Stimulated activated CD8-positive, alpha-beta memory T cell treated with anti-CD3 and anti-CD28 coated beads, Interleukin-12 subunit alpha, Interleukin-12 subunit beta, amount 100 ng/mL, for 24 hours (primary cell): ENCODE measurements around the gene CTDNEP1.
"Not testable (repeated sequence)": the region's sequence is repeated elsewhere in the genome, so short reads cannot be mapped to it uniquely, and the experiment has no call there.

Source experiments
- DNase-seq: peaks from one replicate; pipeline ENCODE4 v3.0.0-alpha.2; 2020; ENCODE audit errors: extremely low read depth

Gene CTDNEP1

GRCh38 chr17:7248796-7249195, 2.7 kb downstream of the CTDNEP1 start:
- DNase-seq, result no peak

- DNase-seq, result no peak
These were observed 4.8 kb downstream of the CTDNEP1 start for GRCh38 chr17:7246779-7247178.

GRCh38 chr17:7243838-7244237, 7.7 kb downstream of the CTDNEP1 start:
- not testable (repeated sequence) for DNase-seq

- no peak for DNase-seq
These were observed 8.1 kb downstream of the CTDNEP1 start for GRCh38 chr17:7243453-7243729.

- peak; percentile 86 for DNase-seq
These were observed 8.6 kb downstream of the CTDNEP1 start for GRCh38 chr17:7242717-7243452.

GRCh38 chr17:7241783-7242716, 9.5 kb downstream of the CTDNEP1 start, which contains the start of gene GABARAP:
TSS of gene GABARAP (minus strand) at chr17:7242449. CDS start at chr17:7242330, 119 bp downstream.
- peak; percentile 76 for DNase-seq

GRCh38 chr17:7241090-7241733, 10.3 kb downstream of the CTDNEP1 start:
- no peak for DNase-seq

- DNase-seq, result no peak
These were observed 11.2 kb downstream of the CTDNEP1 start for GRCh38 chr17:7240375-7240774.

- peak; percentile 96 for DNase-seq
These were observed 12.2 kb downstream of the CTDNEP1 start, which contains the start of gene PHF23 for GRCh38 chr17:7239091-7240027. TSS of gene PHF23 (minus strand) at chr17:7239457. CDS start at chr17:7239279, 178 bp downstream.

- no peak for DNase-seq
These were observed 13.0 kb downstream of the CTDNEP1 start for GRCh38 chr17:7238420-7239090.

GRCh38 chr17:7237761-7238419, 13.6 kb downstream of the CTDNEP1 start:
- peak; percentile 80 for DNase-seq

- no peak for DNase-seq
These were observed 14.2 kb downstream of the CTDNEP1 start for GRCh38 chr17:7237266-7237760.

GRCh38 chr17:7236808-7237207, 14.7 kb downstream of the CTDNEP1 start:
- no peak for DNase-seq

GRCh38 chr17:7235693-7236665, 15.6 kb downstream of the CTDNEP1 start:
- DNase-seq, result no peak

- DNase-seq, result peak; percentile 85
These were observed 17.2 kb downstream of the CTDNEP1 start, which contains the start of gene DVL2 for GRCh38 chr17:7234083-7234951. TSS of gene DVL2 (minus strand) at chr17:7234517. CDS start at chr17:7234262, 255 bp downstream.

- DNase-seq, result no peak
These were observed 17.8 kb downstream of the CTDNEP1 start for GRCh38 chr17:7233701-7234082.

GRCh38 chr17:7232114-7232513, 19.4 kb downstream of the CTDNEP1 start:
- no peak for DNase-seq

- DNase-seq, result no peak
These were observed 22.0 kb downstream of the CTDNEP1 start for GRCh38 chr17:7229504-7229903.
